BE2C (cell line): ENCODE results near the gene REEP1.
"Not testable (repeated sequence)": the region's sequence is repeated elsewhere in the genome, so short reads cannot be mapped to it uniquely, and the experiment has no call there.

Source experiments
- DNase-seq: peaks from one replicate; pipeline ENCODE4 v3.0.0-alpha.2; 2020
- H3K27me3 ChIP-seq: fragments of 250-450 bp; sonication (Bioruptor Pico); 2 replicates; pipeline ENCODE4 v1.5.1; 2020; ENCODE audit warnings: mild to moderate bottlenecking
- H3K36me3 ChIP-seq: fragments of 250-450 bp; sonication (Bioruptor Pico); 2 replicates; pipeline ENCODE4 v1.5.1; 2020; ENCODE audit warnings: mild to moderate bottlenecking
- H3K4me1 ChIP-seq: fragments of 250-450 bp; sonication (Bioruptor Pico); 2 replicates; pipeline ENCODE4 v1.5.1; 2020
- H3K4me3 ChIP-seq: 2 replicates; pipeline ENCODE4 v1.5.1; 2011; ENCODE audit warnings: low read depth, low read length
- H3K9me3 ChIP-seq: fragments of 250-450 bp; sonication (Bioruptor Pico); 2 replicates; pipeline ENCODE4 v1.5.1; 2020
- CTCF ChIP-seq: IDR thresholded peaks from 2 replicates; pipeline ENCODE4 v1.5.1; 2012; ENCODE audit warnings: mild to moderate bottlenecking, low read depth, low read length

The REEP1 gene

GRCh38 chr2:86253424-86253823 is 84.0 kb downstream of the REEP1 start:
- Histone ChIP-seq H3K4me1 (peaks cover 11% of the 10 kb centered on the region), H3K27me3 (no peaks in the 10 kb centered on the region), H3K36me3 (no peaks in the 10 kb centered on the region), H3K4me3 (no peak overlapping the region), H3K9me3 (no peaks in the 10 kb centered on the region)
- no peak for TF ChIP-seq CTCF
- no peak for DNase-seq

- Histone ChIP-seq H3K4me3 (no peak overlapping the region), H3K9me3 (no peaks in the 10 kb centered on the region), H3K27me3 (no peaks in the 10 kb centered on the region), H3K4me1 (peaks cover 11% of the 10 kb centered on the region), H3K36me3 (no peaks in the 10 kb centered on the region)
- peak; percentile 32 for DNase-seq
- TF ChIP-seq CTCF, result no peak
Measured at GRCh38 chr2:86251840-86252266, 85.6 kb downstream of the REEP1 start.

GRCh38 chr2:86249579-86250391 is 87.6 kb downstream of the REEP1 start:
- Histone ChIP-seq H3K27me3 (no peaks in the 10 kb centered on the region), H3K4me3 (peak overlapping the region; percentile 19; the same call in 1 of the 2 replicates), H3K4me1 (peaks cover 11% of the 10 kb centered on the region), H3K9me3 (no peaks in the 10 kb centered on the region), H3K36me3 (no peaks in the 10 kb centered on the region)
- peak; percentile 60 for DNase-seq
- TF ChIP-seq CTCF, result peak; percentile 32; the same call in 1 of the 2 replicates

- TF ChIP-seq CTCF, result no peak
- Histone ChIP-seq H3K4me3 (no peak overlapping the region), H3K9me3 (no peaks in the 10 kb centered on the region), H3K4me1 (peaks cover 11% of the 10 kb centered on the region), H3K27me3 (no peaks in the 10 kb centered on the region), H3K36me3 (no peaks in the 10 kb centered on the region)
- DNase-seq, result no peak
Measured at GRCh38 chr2:86249176-86249575, 88.2 kb downstream of the REEP1 start.

- H3K27me3 ChIP-seq, H3K4me3 ChIP-seq, DNase-seq, H3K36me3 ChIP-seq, H3K9me3 ChIP-seq, H3K4me1 ChIP-seq: not testable (repeated sequence)
Measured at GRCh38 chr2:86245222-86245621, 92.2 kb downstream of the REEP1 start.

- not testable (repeated sequence) for H3K36me3 ChIP-seq, H3K9me3 ChIP-seq, DNase-seq, H3K27me3 ChIP-seq, H3K4me1 ChIP-seq, H3K4me3 ChIP-seq
Measured at GRCh38 chr2:86244781-86245180, 92.6 kb downstream of the REEP1 start.

GRCh38 chr2:86243950-86244733 is 93.3 kb downstream of the REEP1 start:
- DNase-seq, result no peak
- H3K4me1 ChIP-seq, result no peaks in the 10 kb centered on the region
- no peaks in the 10 kb centered on the region for H3K9me3 ChIP-seq
- no peak overlapping the region for H3K4me3 ChIP-seq
- TF ChIP-seq CTCF, result no peak
- no peaks in the 10 kb centered on the region for H3K27me3 ChIP-seq
- no peaks in the 10 kb centered on the region for H3K36me3 ChIP-seq
